Mononuclear cell (primary cell): Measurements from ENCODE around the gene PTPRN2. TPM values are rescaled to one million over a fixed set of nuclear protein-coding genes. Genes with fewer than 3 reads are reported as not detected.

Experiments
- H3K27me3 ChIP-seq: 2 replicates; pipeline ENCODE4 v1.6.0; 2011; ENCODE audit warnings: low read length, control low read depth; ENCODE audit not compliant: insufficient read depth
- H3K4me1 ChIP-seq: 2 replicates; pipeline ENCODE4 v1.5.1; 2011; ENCODE audit warnings: mild to moderate bottlenecking, low read length, control low read depth; ENCODE audit not compliant: insufficient read depth
- H3K4me3 ChIP-seq: 2 replicates; pipeline ENCODE4 v1.5.1; 2011; ENCODE audit warnings: mild to moderate bottlenecking, low read length, moderate library complexity
- H3K9me3 ChIP-seq: 2 replicates; pipeline ENCODE4 v1.5.1; 2011; ENCODE audit warnings: low read depth, mild to moderate bottlenecking, control low read depth, low read length
- total RNA-seq: library from RNA; depleted of rRNA; stranded (reverse); fragments of >200 nt; gene quantifications from one replicate; pipeline ENCODE4 v1.2.3, GENCODE V29; 2012

The PTPRN2 gene
- total RNA-seq, 1 donor, result 0.31 TPM

DNA sequence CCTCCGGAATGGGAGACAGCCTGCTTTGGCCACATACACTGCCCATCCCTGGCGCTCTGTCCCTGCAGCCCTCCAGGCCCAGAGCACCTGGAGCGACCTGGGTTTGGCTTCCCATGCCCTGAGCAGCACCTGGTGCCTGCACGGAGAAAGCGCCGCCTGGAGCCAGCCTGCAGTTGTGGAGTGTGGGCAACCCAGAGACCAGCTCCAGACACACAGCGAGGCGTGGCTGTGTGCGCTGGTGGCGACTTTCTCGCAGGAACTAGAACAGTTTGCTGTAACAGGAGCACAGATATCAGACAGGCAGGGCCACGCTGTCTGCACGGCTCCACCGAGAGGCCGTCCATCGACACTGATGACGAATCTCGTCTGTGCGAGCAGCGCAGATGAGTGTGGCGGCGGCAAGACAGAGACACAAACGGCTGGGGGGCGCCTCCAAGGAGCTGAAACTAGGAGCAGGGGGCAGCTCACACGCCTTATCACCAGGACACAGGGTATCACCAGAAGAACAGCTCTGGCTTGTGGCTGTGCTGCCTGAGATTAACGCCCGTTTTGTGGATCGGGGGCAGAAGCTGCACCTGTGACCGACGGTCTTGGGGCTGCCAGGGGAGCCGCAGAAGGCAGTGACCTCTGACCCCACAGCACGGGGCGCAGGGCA is 975.5 kb downstream of the PTPRN2 start:
- peak overlapping the region; percentile 33 for H3K4me3 ChIP-seq
- no peaks in the 10 kb centered on the region for H3K9me3 ChIP-seq
- peaks cover 9% of the 10 kb centered on the region for H3K4me1 ChIP-seq
- no peaks in the 10 kb centered on the region for H3K27me3 ChIP-seq

DNA sequence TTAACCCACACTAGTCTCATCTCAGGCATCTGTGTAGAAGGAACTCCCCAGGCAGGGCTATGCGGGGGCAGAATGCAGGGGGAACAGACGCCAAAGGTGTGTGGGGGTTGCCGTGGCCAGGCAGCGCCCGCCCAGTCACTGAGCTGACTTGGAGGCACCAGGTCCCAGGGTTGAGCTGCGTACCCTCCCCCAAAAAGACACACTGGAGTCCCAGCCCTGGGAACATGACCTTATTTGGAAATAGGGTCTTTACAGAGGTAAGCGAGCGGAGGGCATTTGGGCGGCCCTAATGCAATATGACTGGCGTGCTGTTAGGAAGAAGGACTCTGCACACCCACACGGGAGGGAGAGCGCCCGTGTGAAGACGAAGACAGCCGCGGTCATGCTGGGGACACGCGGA is 976.3 kb downstream of the PTPRN2 start:
- no peaks in the 10 kb centered on the region for H3K27me3 ChIP-seq
- peaks cover 9% of the 10 kb centered on the region for H3K4me1 ChIP-seq
- H3K9me3 ChIP-seq, result no peaks in the 10 kb centered on the region
- no peak overlapping the region for H3K4me3 ChIP-seq

DNA sequence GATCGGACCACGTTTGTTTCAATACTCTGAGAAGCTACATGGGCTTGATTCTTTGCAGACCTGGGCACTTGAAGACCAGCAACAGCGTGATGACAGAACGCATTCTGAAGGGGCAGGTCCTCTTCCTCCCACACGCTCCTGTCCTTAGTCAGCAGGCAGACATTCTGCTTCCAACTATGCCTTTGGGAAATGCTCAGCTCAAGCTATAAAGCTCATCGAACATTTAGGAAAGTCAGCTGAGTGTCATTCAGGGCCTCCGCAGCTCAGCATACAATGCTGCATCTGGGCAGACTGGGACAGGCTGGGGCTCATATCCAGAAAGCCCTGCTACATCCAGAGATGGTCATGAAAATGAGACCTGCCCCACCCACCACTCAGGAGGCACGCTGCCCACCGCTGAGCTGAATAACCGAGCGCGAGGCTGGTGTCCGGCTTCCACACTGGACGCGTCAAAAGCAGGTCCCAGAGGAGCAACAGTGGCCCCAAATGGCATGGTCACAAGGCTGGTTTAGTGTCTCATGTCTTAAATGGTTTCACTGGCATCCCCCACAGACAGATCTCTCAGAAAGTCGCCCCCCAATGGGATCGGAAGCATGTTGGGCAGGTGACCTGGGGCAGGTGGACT is 976.8 kb downstream of the PTPRN2 start:
- no peaks in the 10 kb centered on the region for H3K9me3 ChIP-seq
- H3K4me1 ChIP-seq, result peaks cover 9% of the 10 kb centered on the region
- no peaks in the 10 kb centered on the region for H3K27me3 ChIP-seq
- H3K4me3 ChIP-seq, result no peak overlapping the region

DNA sequence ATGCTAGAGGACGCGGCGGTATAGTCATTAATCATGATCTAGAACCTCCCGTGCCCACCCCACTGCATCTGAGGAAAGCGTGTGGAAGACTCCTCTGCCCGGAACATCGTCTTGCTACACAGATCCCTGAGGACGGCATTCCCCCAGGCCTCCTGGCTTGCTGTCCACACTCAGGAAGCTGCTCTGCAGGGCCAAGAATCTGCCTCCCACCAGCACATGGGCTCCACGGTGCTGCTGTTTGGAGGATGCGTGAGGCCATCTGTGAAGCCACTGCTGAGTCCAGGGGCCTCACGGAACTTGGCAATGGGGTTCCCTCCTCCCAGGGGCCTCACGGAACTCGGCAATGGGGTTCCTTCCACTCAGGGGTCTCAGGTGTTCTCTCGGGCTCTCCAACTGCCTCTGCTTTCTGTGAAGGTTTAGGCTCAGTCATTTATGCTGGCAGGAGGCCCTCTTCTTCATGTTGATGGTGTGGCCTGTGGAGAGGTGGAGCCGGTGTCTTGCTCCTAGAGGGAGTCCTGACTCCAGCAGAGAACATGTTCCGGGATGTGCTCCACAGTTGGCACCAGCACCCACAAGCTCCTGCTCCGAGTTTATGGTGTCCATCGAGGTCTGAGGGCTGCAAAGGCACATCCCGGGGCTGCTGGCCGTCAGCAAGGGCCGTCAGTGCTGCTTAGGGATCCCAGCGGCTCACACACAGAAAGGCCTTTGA is 977.5 kb downstream of the PTPRN2 start:
- Histone ChIP-seq H3K9me3 (no peaks in the 10 kb centered on the region), H3K4me1 (peaks cover 9% of the 10 kb centered on the region), H3K27me3 (no peaks in the 10 kb centered on the region), H3K4me3 (no peak overlapping the region)

DNA sequence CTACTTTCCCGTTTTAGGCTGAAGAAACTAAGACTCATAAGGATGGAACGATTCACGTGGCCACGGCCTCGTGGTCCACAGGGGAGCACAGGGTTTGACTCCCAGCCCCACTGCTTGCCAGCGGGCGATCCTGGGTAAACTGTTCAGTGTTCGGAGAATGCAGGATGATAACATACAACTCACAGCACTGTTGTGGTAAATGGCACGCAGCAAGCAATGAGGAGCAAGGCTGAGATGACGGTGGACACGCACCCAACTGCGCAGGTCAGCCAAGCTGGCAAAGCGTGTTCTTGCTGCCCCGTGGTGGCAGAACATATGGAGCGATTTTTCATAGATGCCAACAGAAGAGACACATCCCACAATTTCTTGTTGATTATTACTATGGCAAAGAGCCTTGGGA is 978.1 kb downstream of the PTPRN2 start:
- H3K4me3 ChIP-seq, result no peak overlapping the region
- H3K9me3 ChIP-seq, result no peaks in the 10 kb centered on the region
- peaks cover 9% of the 10 kb centered on the region for H3K4me1 ChIP-seq
- no peaks in the 10 kb centered on the region for H3K27me3 ChIP-seq

DNA sequence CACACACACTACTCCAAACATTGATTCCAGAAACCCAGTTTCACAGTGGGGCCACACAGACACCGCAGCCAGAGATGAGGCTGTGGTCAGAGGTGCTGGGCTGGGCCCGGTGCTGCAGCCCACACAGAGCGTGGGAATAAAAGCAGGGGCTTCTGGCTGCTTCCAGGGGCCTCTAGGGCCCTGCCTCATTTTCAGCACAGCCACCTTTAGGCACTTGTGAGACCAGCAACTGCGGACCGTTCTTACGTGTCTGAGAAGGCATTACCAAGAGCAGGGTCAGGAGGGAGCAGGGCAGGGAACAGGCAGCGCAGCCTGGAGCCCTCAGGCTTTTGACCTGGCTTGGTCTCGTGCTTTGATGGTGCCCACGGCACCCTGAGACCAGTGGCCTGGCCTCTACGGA is 980.4 kb downstream of the PTPRN2 start:
- no peaks in the 10 kb centered on the region for H3K27me3 ChIP-seq
- no peaks in the 10 kb centered on the region for H3K9me3 ChIP-seq
- H3K4me3 ChIP-seq, result no peak overlapping the region
- peaks cover 3% of the 10 kb centered on the region for H3K4me1 ChIP-seq

DNA sequence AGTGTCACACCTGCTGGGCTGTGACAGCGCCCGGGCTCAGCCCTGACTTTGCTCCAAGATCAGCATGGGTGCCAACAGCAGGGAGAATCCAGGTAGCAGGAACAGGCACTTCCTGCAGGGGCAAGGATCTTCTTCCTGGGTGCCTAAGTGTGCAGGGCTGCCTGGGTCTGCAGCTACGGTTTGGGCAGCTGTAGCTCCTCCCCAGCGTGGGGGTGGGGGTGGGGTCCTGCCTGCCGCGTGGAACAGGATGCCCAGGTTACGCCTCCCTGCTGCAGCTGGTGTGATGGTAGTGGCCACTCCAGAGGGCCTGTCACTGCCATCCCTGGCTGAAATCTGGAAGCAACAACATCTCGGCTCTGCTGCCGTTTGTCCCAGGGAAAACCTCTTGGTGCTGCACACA is 981.5 kb downstream of the PTPRN2 start:
- H3K27me3 ChIP-seq, result no peaks in the 10 kb centered on the region
- no peaks in the 10 kb centered on the region for H3K9me3 ChIP-seq
- H3K4me1 ChIP-seq, result no peaks in the 10 kb centered on the region
- H3K4me3 ChIP-seq, result no peak overlapping the region

DNA sequence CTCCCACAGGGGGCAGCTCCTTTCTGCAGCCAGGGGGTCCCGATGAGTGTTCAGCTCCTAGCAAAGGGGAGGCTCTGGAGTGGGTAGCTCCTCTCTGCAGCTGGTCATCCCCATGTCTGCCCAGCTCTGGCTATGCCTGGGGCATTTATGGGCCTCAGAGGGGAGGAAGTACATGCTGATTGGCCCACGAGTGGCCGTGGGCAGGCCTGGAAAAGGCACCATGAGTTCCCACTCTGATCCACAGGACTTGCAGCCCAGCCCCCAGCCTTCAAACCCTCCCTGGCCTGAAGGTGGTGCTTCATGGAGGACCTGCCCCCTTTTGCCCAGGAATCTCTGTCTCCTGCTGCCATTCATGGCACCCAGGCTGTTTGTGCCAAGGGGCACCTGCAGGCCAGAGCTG is 982.0 kb downstream of the PTPRN2 start:
- no peak overlapping the region for H3K4me3 ChIP-seq
- no peaks in the 10 kb centered on the region for H3K27me3 ChIP-seq
- H3K4me1 ChIP-seq, result no peaks in the 10 kb centered on the region
- H3K9me3 ChIP-seq, result no peaks in the 10 kb centered on the region

DNA sequence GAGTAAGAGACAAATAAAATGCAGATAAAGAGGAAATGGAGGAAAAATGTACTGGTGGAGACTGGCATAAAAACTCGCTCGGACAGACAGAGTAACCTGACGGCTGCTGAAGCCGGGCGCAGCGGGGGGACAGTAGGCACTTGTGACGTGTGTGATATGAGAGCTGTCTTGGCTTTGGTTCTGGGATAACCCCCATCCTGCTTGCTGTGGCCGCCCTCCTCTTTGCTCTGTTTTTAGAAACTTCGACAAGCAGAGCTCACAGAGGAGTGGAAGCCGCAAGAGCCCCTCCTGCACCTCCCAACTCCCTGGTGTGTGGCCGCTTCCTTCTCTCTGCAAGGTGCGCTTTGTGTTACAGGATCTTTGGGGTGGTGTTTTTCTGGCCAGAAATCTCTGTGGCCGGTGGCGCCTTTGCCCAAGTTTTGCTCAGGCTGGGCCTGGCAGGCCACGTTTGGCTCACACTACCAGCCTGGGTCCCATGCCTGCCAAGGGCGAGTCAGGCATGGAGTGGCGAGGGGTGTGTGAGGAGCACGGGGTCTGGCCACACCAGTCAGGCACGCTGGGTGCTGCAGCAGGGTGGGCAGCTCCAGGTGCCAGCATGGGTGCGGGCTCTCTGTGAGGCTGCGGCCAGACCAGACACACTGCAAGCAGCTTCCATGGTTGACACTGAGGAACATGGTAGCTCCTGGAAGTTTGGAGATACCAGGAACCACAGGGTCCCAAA is 982.8 kb downstream of the PTPRN2 start:
- Histone ChIP-seq H3K4me1 (no peaks in the 10 kb centered on the region), H3K4me3 (no peak overlapping the region), H3K9me3 (no peaks in the 10 kb centered on the region), H3K27me3 (no peaks in the 10 kb centered on the region)

DNA sequence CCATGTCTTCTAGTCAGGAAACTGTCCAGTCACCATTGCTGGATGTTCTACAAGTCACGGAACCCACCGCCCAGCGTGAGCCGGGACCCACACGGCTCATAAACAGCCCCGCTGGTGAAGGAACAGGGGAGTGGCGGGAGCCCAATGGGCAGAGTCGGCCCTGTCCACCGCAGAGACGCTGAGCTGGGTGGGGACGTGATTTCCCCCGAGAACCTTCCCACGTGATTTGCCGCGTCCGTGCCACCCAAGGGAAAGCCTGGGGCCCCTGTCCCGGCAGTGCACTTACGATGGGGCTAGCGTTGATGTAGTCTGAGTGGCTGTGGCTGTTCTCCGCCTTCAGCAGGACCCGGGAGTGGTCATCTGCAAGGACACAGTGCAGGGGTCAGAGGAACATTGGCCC is 983.9 kb downstream of the PTPRN2 start:
- no peak overlapping the region for H3K4me3 ChIP-seq
- no peaks in the 10 kb centered on the region for H3K9me3 ChIP-seq
- no peaks in the 10 kb centered on the region for H3K4me1 ChIP-seq
- H3K27me3 ChIP-seq, result no peaks in the 10 kb centered on the region

DNA sequence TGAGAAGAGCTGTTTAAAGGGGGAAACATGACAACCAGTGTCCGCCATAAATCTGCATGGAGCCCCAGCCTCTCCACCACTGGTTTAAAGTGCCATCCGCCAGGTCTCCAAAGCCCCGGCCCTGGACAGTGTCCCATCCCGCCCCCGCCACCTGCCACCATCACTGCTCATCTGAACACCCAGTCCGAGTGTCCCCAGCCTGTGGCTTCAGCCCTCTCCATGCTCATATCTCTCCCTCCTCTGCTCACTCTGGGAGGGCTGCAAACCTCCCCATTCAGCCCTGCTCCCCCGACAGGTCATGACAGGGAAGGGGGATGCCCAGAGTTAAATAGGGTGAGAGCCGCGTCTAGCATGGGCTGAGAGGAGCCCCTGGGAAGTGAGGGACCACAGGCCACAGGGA is 984.6 kb downstream of the PTPRN2 start:
- Histone ChIP-seq H3K4me1 (no peaks in the 10 kb centered on the region), H3K4me3 (no peak overlapping the region), H3K27me3 (no peaks in the 10 kb centered on the region), H3K9me3 (no peaks in the 10 kb centered on the region)

DNA sequence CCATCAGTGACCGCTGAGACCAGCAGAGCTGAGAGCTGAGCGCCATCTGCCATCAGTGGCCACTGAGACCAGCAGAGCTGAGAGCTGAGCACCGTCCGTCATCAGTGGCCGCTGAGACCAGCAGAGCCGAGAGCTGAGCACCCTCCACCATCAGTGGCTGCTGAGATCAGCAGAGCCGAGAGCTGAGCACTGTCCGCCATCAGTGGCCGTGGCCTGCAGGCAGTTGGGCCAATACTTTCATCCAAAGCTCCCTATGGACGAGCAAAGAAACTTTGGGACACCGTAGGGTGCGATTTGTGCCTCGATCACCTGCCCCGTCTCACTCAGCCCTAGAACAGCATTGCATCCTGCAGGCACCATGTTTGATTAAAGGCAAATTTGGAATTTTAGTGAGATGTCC is 985.0 kb downstream of the PTPRN2 start:
- H3K4me1 ChIP-seq, result no peaks in the 10 kb centered on the region
- H3K4me3 ChIP-seq, result no peak overlapping the region
- no peaks in the 10 kb centered on the region for H3K27me3 ChIP-seq
- no peaks in the 10 kb centered on the region for H3K9me3 ChIP-seq

DNA sequence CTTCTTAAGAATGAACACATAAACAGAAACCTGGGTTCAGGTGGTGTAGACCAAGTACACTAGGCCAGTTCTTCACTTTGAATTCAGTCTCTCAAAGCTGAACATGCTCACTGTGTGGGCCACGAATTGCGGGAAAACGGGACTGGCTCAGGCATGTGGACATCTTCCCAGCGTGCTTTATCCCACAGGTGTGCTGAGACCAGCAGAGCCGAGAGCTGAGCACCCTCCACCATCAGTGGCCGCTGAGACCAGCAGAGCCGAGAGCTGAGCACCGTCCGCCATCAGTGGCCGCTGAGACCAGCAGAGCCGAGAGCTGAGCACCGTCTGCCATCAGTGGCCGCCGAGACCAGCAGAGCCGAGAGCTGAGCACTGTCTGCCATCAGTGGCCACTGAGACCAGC is 985.5 kb downstream of the PTPRN2 start:
- Histone ChIP-seq H3K27me3 (no peaks in the 10 kb centered on the region), H3K9me3 (no peaks in the 10 kb centered on the region), H3K4me1 (no peaks in the 10 kb centered on the region), H3K4me3 (no peak overlapping the region)

DNA sequence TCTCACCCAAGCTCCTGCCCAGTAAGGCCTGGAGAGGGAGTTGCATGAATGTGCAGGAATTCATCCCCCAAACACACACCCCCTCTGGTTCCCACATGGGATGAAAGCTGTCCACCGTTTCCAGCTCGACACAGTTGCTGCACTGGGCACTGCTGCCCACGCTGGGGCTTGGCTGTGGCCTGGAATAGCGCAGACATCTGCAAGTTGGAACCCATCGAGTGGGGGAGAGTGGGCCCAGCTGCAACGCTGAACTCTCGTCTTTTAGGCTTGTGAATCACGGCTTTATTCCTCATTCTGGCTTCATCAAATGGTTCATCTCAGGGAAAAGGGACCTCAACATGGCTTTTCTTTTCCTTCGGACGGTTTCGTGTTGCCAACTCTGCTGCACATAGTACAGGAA is 986.1 kb downstream of the PTPRN2 start:
- H3K4me1 ChIP-seq, result no peaks in the 10 kb centered on the region
- no peaks in the 10 kb centered on the region for H3K27me3 ChIP-seq
- no peak overlapping the region for H3K4me3 ChIP-seq
- no peaks in the 10 kb centered on the region for H3K9me3 ChIP-seq

DNA sequence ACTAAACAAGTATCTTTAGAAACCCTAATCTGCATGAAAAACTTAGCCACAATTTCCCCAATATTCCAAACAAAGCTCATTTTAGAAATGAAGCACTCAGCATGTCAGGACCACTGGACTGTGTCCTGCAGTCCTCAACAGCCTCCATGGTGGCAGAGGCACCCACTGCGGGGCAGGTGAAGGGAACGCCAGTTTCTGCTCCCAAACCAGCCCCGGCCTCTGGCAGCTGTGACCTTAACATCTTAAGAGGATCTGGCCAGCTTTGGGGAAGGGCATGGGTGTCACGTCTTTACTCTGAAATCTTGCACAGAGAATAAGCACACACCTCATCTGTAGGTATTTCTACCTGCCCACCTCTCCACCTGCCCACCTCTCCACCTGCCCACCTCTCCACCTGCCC is 988.1 kb downstream of the PTPRN2 start:
- no peaks in the 10 kb centered on the region for H3K27me3 ChIP-seq
- H3K9me3 ChIP-seq, result no peaks in the 10 kb centered on the region
- H3K4me1 ChIP-seq, result no peaks in the 10 kb centered on the region
- no peak overlapping the region for H3K4me3 ChIP-seq
